HCT116 (cell line): ENCODE data around the gene THG1L. TPM values are rescaled to one million over a fixed set of nuclear protein-coding genes. Genes with fewer than 3 reads are reported as not detected.
A peak's percentile ranks its signal among the peaks of the same experiment; 100 is the strongest.

Experiments used
- ATAC-seq: fragments of 200-7000 bp; cut with Tn5 transposase; 2 replicates; pipeline ENCODE4 v1.9.1; 2020; ENCODE audit warnings: mild to moderate bottlenecking, moderate library complexity
- BruUV-seq: library from RNA; stranded (reverse); fragments of 400-500 nt; replicated peaks from 2 replicates; lab custom pipeline; 2021; lab: Mats Ljungman, UMichigan
- CTCF ChIA-PET: fragments of 300-600 bp; sonication (Branson Sonifier 250); formaldehyde crosslinking; loops from one replicate; lab custom pipeline; 2021; ENCODE audit warnings: antibody characterized with exemption; lab: Charles Lee
- POLR2A ChIA-PET: fragments of 300-600, 350-600 bp; sonication (Branson Sonifier 250); formaldehyde crosslinking; loops from one replicate; lab custom pipeline; 2021; ENCODE audit warnings: antibody characterized with exemption; lab: Charles Lee
- RAD21 ChIA-PET, 2 experiments: fragments of 300-600 bp; sonication (Branson Sonifier 250); formaldehyde crosslinking; loops; one replicate each; lab custom pipeline; 2023; ENCODE audit warnings: low total read pairs in 2 of 2; ENCODE audit not compliant: uncharacterized antibody in 2 of 2, unreplicated experiment in 2 of 2, low non-redundant PET in 1 of 2; lab: Charles Lee
- DNase-seq: peaks from one replicate; pipeline ENCODE4 v3.0.0-alpha.2; 2010; ENCODE audit warnings: low read depth, low spot score
- H2AFZ ChIP-seq: fragments of 200-600 bp; shearing (Covaris generic), sonication (generic); 2 replicates; pipeline ENCODE4 v1.6.1; 2017; ENCODE audit warnings: low read depth, mixed run types, mixed read lengths, antibody characterized with exemption, low read length; ENCODE audit not compliant: poor library complexity, severe bottlenecking
- H3K27ac ChIP-seq: 2 replicates; pipeline ENCODE4 v1.5.1; 2012; ENCODE audit warnings: low read depth, low read length
- H3K27me3 ChIP-seq: fragments of 200-600 bp; sonication (generic); 2 replicates; pipeline ENCODE4 v1.6.1; 2016; ENCODE audit warnings: mixed run types, low read length, mixed read lengths; ENCODE audit not compliant: insufficient read depth
- H3K36me3 ChIP-seq, 2 experiments: fragments of 200-500 bp in 1 of 2; fragments of 200-600 bp in 1 of 2; sonication (Bioruptor generic) in 1 of 2; sonication (generic) in 1 of 2; 2 replicates each; pipeline versions ENCODE4 v1.5.1 to v1.6.1; 2014 to 2016; ENCODE audit warnings: low read length in 2 of 2, inconsistent platforms in 1 of 2, mixed read lengths in 1 of 2, mixed run types in 1 of 2; ENCODE audit not compliant: insufficient read depth in 2 of 2, control insufficient read depth in 1 of 2
- H3K4me1 ChIP-seq, 2 experiments: fragments of 200-600 bp in 1 of 2; sonication (generic) in 1 of 2; 2 replicates each; pipeline versions ENCODE4 v1.5.1 to v1.6.1; 2012 to 2017; ENCODE audit warnings: low read length in 2 of 2, inconsistent platforms in 1 of 2, mild to moderate bottlenecking in 1 of 2, mixed read lengths in 1 of 2, mixed run types in 1 of 2, moderate library complexity in 1 of 2; ENCODE audit not compliant: insufficient read depth in 2 of 2, control insufficient read depth in 1 of 2
- H3K4me2 ChIP-seq: fragments of 200-600 bp; sonication (generic); 2 replicates; pipeline ENCODE4 v1.6.1; 2017; ENCODE audit warnings: mixed run types, low read length, mixed read lengths
- H3K4me3 ChIP-seq, 2 experiments: fragments of 200-600 bp in 1 of 2; sonication (generic) in 1 of 2; replicated peaks in 1 of 2; 2 replicates each; pipeline ENCODE4 v1.5.1; 2011 to 2016; ENCODE audit warnings: low read length in 2 of 2, control low read depth in 1 of 2, low read depth in 1 of 2, mild to moderate bottlenecking in 1 of 2, mixed read lengths in 1 of 2, mixed run types in 1 of 2
- H3K79me2 ChIP-seq: fragments of 200-600 bp; sonication (generic); 2 replicates; pipeline ENCODE4 v1.6.1; 2017; ENCODE audit warnings: mild to moderate bottlenecking, mixed run types, low read length, moderate library complexity, mixed read lengths; ENCODE audit not compliant: insufficient read depth
- H3K9ac ChIP-seq: fragments of 200-600 bp; sonication (generic); 2 replicates; pipeline ENCODE4 v1.6.1; 2016; ENCODE audit warnings: low read length, mixed read lengths
- H3K9me2 ChIP-seq: fragments of 200-600 bp; sonication (generic), shearing (Covaris generic); 2 replicates; pipeline ENCODE4 v1.6.1; 2017; ENCODE audit warnings: mixed run types, mild to moderate bottlenecking, moderate library complexity; ENCODE audit not compliant: insufficient read depth
- H3K9me3 ChIP-seq, 2 experiments: fragments of 200-500 bp in 1 of 2; fragments of 200-600 bp in 1 of 2; sonication (Bioruptor generic) in 1 of 2; sonication (generic) in 1 of 2; 2 replicates each; pipeline ENCODE4 v1.6.1; 2014 to 2017; ENCODE audit warnings: low read length in 2 of 2, mixed read lengths in 2 of 2, inconsistent platforms in 1 of 2, low read depth in 1 of 2, mild to moderate bottlenecking in 1 of 2, mixed run types in 1 of 2, moderate library complexity in 1 of 2; ENCODE audit not compliant: control insufficient read depth in 1 of 2, insufficient read depth in 1 of 2
- H4K20me1 ChIP-seq: fragments of 200-600 bp; sonication (generic), shearing (Covaris generic); 2 replicates; pipeline ENCODE4 v1.6.1; 2017; ENCODE audit warnings: mixed run types, mild to moderate bottlenecking, moderate library complexity; ENCODE audit not compliant: insufficient read depth
- CBX3 ChIP-seq: IDR thresholded peaks from 2 replicates; pipeline ENCODE4 v1.6.1; 2012; ENCODE audit warnings: low read depth
- RAD21 ChIP-seq: IDR thresholded peaks from 2 replicates; pipeline ENCODE4 v1.6.1; 2012; ENCODE audit warnings: low read depth, mild to moderate bottlenecking
- ZNF274 ChIP-seq: fragments of 200-500 bp; sonication (Bioruptor generic); IDR thresholded peaks from 2 replicates; pipeline ENCODE4 v1.6.1; 2014; ENCODE audit warnings: mild to moderate bottlenecking, low read depth, low read length, inconsistent platforms
- intact Hi-C: fragments of 100-400 bp; cut with micrococcal nuclease; formaldehyde crosslinking; loops from 2 replicates; pipeline ENCODE4 v1.10.0; 2022
- total RNA-seq: library from RNA; stranded (reverse); gene quantifications from one replicate; pipeline ENCODE4 v1.2.1, GENCODE V29; 2021; ENCODE audit not compliant: unreplicated experiment
- TF ChIP-seq, protein P1 (sequence below), 3 experiments: fragments of 200-600 bp in 1 of 3; sonication (generic) in 1 of 3; IDR thresholded peaks in 2 of 3; conservative IDR thresholded peaks in 1 of 3; 2 replicates each; pipeline ENCODE4 v1.5.1; 2012 to 2017; ENCODE audit warnings: low read depth in 2 of 3, low read length in 2 of 3, antibody characterized with exemption in 1 of 3, borderline replicate concordance in 1 of 3, control low read depth in 1 of 3, mild to moderate bottlenecking in 1 of 3, mixed read lengths in 1 of 3, mixed run types in 1 of 3, moderate library complexity in 1 of 3; ENCODE audit not compliant: insufficient read depth in 1 of 3

The THG1L gene
- total RNA-seq, 1 experiment from 2014 or later = 33.9 TPM

DNA sequence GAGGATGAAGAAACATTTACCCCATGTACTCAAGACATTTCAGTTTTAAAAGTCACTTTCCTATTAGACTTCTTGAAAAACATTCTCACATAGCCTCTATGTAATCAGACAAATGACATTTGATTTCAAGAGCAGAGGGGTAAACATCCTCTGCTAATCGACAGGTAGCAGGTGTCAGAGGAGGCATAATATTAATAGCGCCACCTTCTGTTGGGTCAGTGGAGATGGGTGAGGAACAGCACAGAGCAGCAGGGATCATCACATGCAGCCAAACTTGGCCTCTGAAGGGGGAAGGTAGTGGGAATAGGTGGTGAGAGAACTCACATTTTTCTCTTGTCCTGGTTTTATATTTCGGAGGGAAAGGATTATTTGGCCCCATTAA is 9.0 kb downstream of the THG1L start:
- POLR2A ChIA-PET = no interaction called here
- peaks cover 8 to 24% of the 10 kb centered on the region in 2 experiments; a peak in 2 of 4 replicates for H3K4me1 ChIP-seq
- DNase-seq (peak; percentile 19), ATAC-seq (peak; percentile 54)
- no peak overlapping the region for H3K4me2 ChIP-seq
- no peaks in the 10 kb centered on the region for H3K9me3 ChIP-seq
- RAD21 ChIA-PET = no interaction called here
- TF ChIP-seq, protein P1, sequence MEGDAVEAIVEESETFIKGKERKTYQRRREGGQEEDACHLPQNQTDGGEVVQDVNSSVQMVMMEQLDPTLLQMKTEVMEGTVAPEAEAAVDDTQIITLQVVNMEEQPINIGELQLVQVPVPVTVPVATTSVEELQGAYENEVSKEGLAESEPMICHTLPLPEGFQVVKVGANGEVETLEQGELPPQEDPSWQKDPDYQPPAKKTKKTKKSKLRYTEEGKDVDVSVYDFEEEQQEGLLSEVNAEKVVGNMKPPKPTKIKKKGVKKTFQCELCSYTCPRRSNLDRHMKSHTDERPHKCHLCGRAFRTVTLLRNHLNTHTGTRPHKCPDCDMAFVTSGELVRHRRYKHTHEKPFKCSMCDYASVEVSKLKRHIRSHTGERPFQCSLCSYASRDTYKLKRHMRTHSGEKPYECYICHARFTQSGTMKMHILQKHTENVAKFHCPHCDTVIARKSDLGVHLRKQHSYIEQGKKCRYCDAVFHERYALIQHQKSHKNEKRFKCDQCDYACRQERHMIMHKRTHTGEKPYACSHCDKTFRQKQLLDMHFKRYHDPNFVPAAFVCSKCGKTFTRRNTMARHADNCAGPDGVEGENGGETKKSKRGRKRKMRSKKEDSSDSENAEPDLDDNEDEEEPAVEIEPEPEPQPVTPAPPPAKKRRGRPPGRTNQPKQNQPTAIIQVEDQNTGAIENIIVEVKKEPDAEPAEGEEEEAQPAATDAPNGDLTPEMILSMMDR (IDR thresholded peaks at IDR 0.05 in 2 of 3, conservative IDR thresholded peaks at IDR 0.05 in 1 of 3; ENCODE audit: borderline replicate concordance in 1 of 3, insufficient read depth in 1 of 3, low read depth in 2 of 3, low read length in 2 of 3) = peak; percentile 64 to 82 (median 68)
- TF ChIP-seq CBX3 (no peak), RAD21 (peak; percentile 67)
- TF ChIP-seq, all 23 proteins: peak for 2
- H4K20me1 ChIP-seq = no peaks in the 10 kb centered on the region
- H3K9me2 ChIP-seq = no peaks in the 10 kb centered on the region
- CTCF ChIA-PET = no interaction called here
- intact Hi-C loops = loop anchor here (1.0 to 10.0 kb wide), 5 partner anchors 71 to 595 kb away; partner anchors contain the start of genes ADAM19 and MED7
- no peak overlapping the region for H2AFZ ChIP-seq
- H3K79me2 ChIP-seq = no peaks in the 10 kb centered on the region
- no peaks in the 10 kb centered on the region for H3K27me3 ChIP-seq
- H3K27ac ChIP-seq = no peak overlapping the region
- no peak overlapping the region for H3K4me3 ChIP-seq
- no peak overlapping the region for H3K9ac ChIP-seq
- BruUV-seq = TSS peak; percentile 10
- H3K36me3 ChIP-seq = peaks cover 16 to 22% of the 10 kb centered on the region in 2 experiments; a peak in 3 of 4 replicates

DNA sequence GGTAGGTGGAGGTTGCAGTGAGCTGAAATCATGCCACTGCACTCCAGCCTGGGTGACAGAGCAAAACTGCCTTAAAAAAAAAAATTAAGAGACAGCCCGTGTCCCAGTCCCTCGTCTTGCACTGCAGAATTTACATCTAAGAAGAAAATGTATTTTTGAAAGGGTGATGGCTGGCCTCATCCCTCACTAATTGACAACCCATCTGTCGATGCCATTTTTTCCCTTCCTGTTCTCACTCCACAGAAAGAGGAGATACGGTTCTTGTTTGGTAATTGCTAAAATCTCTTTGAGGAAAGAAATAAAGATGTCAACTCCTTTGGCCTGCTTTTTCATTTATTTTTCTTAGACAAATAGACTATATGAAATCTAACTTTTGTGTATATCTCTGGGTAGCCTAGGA is 9.9 kb downstream of the THG1L start:
- no TSS peak for BruUV-seq

More for the DNA sequence above, 9.9 kb downstream of the THG1L start:
- Histone ChIP-seq H3K9me3 (no peaks in the 10 kb centered on the region), H4K20me1 (no peaks in the 10 kb centered on the region), H3K9ac (no peak overlapping the region), H3K27me3 (no peaks in the 10 kb centered on the region), H2AFZ (no peak overlapping the region), H3K36me3 (peaks cover 9 to 14% of the 10 kb centered on the region in 2 experiments; a peak in 3 of 4 replicates), H3K79me2 (no peaks in the 10 kb centered on the region), H3K4me3 (no peak overlapping the region), H3K27ac (no peak overlapping the region), H3K4me1 (peaks cover 8 to 24% of the 10 kb centered on the region in 2 experiments; a peak in 2 of 4 replicates), H3K4me2 (no peak overlapping the region), H3K9me2 (no peaks in the 10 kb centered on the region)
- RAD21 ChIA-PET = no interaction called here
- TF ChIP-seq ZNF274 = no peak
- intact Hi-C loops = loop anchor here (5.0 to 10.0 kb wide), 4 partner anchors 164 to 596 kb away; partner anchors contain the start of genes ADAM19 and MED7
- POLR2A ChIA-PET = no interaction called here
- ATAC-seq (no peak), DNase-seq (no peak)
- CTCF ChIA-PET = interaction anchor here (0.9 to 1.2 kb wide), 2 partner anchors 10 to 72 kb away, joined by 4 to 6 read pairs; partner anchors contain the start of gene THG1L
